ENCODE measurements around the gene PLEKHG4.
A peak's percentile ranks its signal among the peaks of the same experiment; 100 is the strongest.

Gene PLEKHG4

DNA sequence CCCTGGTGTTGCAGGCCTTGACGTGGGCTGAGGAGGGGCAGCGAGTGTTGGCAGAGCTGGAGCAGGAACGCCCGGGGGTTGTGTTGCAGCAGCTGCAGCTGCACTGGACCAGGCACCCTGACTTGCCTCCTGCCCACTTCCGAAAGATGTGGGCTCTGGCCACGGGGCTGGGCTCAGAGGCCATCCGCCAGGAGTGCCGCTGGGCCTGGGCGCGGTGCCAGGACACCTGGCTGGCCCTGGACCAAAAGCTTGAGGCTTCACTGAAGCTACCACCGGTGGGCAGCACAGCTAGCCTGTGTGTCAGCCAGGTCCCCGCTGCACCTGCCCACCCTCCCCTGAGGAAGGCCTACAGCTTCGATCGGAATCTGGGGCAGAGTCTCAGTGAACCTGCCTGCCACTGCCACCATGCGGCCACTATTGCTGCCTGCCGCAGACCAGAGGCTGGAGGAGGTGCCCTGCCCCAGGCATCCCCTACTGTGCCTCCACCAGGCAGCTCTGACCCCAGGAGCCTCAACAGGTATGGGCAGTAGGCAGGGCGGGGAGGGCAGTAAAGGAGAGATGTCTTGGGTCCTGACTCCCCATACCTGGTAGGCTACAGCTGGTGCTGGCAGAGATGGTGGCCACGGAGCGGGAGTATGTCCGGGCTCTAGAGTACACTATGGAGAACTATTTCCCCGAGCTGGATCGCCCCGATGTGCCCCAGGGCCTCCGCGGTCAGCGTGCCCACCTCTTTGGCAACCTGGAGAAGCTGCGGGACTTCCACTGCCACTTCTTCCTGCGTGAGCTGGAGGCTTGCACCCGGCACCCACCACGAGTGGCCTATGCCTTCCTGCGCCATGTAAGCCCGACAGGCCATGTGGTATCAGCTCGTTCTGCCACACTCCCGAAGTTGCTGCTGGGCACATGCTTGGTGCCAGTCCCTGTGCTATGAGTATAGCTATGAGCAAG is 5.6 kb downstream of the PLEKHG4 start:
- DNase-seq (ENCODE audit: low read depth in 2 of 2), result no peak

DNA sequence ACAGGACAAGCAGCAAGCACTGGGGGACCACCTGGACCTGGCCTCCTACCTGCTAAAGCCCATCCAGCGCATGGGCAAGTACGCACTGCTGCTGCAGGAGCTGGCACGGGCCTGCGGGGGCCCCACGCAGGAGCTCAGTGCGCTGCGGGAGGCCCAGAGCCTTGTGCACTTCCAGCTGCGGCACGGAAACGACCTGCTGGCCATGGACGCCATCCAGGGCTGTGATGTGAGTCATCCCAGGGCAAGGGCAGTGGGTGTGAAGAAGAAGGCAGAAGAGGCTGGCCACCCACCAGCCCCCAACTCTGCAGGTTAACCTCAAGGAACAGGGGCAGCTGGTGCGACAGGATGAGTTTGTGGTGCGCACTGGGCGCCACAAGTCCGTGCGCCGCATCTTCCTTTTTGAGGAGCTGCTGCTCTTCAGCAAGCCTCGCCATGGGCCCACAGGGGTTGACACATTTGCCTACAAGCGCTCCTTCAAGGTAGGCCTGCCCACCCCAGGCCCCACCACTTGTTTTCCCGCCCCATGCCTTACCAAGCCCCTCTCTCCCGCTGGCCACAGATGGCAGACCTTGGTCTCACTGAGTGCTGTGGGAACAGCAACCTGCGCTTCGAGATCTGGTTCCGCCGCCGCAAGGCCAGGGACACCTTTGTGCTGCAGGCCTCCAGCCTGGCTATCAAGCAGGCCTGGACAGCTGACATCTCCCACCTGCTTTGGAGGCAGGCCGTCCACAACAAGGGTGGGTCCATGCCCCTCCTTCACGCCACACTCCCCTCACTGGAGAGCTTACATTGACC is 7.3 kb downstream of the PLEKHG4 start:
- no peak for DNase-seq (ENCODE audit: low read depth in 2 of 2)

DNA sequence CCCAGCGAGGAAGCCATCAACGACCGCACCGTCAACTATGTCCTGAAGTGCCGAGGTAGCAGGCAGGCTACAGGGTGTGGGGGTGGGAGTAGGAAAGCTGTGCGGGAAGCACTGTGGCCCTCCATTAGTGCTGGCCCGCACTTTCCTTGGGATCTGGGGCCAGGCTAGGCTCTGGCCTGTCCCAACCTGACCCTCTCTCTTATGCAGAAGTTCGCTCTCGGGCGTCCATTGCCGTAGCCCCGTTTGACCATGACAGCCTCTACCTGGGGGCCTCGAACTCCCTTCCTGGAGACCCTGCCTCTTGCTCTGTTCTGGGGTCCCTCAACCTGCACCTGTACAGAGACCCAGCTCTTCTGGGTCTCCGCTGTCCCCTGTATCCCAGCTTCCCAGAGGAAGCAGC is 8.6 kb downstream of the PLEKHG4 start:
- DNase-seq (ENCODE audit: low read depth in 2 of 2), result no peak

DNA sequence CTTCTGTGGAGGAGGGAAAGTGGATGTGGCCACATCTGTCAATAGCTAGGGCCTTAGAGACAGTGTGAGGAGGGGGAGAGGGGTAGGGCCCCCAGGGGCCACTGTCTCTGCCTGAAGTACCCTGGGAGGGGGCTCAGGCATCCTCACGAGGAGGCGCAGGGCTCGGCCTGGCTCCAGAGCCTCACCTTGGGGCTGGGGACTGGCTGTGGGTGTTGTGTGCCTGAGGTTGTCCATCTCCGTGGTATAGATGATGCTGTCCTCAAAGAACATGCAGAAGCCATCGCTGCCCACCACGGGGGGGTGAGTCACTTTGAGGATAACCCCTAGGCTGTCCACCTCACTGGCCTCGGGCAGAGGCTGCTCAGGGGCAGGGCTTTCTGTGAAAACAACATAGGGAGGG is 12.1 kb downstream of the PLEKHG4 start:
- no peak for DNase-seq (ENCODE audit: low read depth in 2 of 2)

DNA sequence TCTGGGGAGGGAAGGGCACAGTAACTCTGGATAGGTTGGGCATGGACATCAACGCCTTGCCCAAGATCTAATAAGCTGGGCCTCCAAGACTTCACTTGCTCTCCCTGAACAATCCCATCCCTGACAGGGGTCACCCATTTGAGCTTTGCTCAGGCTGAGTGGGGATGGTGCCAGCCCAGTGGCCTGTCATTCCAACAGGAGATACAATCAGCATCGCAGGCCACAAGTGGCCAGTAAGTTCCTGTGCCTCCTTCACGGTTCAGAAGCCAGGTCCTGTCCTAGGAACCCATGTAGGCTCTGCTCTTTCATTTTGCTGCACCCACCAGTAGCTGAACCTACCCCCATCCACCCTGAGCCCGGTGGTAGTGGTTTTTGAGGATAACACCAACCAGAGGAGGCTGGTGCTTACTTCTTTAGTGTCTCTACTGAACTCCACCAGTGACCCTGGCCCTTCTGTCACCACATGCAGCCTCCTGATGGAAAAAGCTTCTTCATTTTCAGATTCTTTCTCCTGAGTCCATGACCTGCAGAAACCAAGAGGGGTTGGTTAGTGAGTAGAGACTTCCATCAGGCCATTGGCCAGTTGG is 14.9 kb downstream of the PLEKHG4 start:
- no peak for DNase-seq (ENCODE audit: low read depth in 2 of 2)

DNA sequence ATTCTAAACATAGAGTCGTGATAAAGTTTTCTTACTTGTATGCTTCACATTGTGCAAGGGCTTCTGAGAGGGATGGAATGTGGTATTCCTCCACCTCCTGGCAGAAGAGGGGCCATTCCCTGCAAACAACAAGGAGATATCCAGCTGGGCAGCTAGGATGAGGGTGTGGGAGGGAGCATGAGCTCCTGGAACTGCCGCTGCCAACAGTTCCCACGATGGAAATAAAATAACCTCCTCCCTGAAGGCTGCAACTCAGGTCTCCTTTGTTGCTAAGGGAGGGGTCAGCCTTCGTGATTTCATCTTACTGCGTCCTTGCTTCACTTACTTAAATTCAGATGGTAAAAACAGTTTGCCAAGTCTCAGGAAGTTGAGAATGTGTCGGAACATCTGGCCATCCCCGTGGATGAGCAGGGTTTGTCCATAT is 15.6 kb downstream of the PLEKHG4 start:
- no peak for DNase-seq (ENCODE audit: low read depth in 2 of 2)

DNA sequence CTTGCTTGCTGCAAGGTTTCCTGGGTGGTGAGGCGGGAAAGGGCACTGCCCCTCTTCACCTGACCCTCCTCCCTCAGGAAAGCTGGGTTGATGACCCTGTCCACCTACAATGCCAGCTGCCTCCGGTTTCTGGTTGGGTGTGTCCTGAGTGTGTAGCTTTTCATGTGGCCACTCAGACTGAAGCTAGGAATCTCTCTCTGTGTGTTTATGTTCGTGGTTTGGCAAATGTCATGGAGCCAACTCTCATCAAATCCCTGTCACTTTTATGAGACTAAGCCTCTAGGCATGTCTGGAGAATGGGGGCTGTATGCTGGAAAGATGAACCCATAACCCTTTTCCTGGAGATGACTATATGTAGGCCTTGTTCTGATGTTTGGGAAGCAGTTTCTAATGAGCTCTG is 17.1 kb downstream of the PLEKHG4 start:
- no peak for DNase-seq (ENCODE audit: low read depth in 2 of 2)

DNA sequence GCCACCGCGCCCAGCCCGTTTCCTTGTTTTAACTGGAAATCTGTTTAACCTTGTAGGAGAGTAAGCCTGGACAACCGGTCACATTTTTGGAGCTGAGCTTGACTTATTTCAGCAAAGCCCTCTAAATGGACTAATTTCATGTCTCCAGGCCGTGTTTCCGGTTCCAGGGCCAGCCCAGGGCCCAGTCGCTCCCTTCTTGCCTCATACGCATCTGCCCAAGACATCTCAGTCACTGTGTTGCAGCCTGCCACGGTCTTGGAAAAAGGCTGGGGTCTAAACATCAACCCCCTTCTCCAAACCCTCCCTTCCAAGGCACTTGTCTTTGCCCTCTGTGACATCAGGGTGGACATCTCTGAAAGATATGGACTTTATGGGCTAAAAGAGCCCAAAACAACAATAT is 18.9 kb downstream of the PLEKHG4 start:
- no peak for DNase-seq (ENCODE audit: low read depth in 2 of 2)

DNA sequence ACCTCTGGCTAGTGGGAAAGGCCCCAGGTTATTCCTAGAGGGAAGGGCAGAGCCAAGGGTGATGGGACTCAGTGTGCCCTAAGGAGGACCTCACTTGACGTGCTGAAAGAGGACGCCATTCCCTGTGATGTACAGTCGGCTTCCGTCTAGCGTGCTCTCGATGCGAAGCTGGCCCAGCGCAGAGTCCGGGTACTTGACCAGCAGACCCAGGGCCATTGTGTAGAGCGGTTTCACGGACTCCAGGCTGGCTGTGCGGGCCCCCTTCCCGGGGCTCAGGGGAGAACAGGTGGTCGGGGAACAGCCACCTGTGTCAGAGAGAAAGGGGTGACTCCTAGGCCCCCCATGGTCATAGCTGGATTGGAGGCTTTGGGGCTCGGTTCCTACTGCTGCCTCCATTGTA is 19.9 kb downstream of the PLEKHG4 start:
- DNase-seq (ENCODE audit: low read depth in 2 of 2), result no peak

DNA sequence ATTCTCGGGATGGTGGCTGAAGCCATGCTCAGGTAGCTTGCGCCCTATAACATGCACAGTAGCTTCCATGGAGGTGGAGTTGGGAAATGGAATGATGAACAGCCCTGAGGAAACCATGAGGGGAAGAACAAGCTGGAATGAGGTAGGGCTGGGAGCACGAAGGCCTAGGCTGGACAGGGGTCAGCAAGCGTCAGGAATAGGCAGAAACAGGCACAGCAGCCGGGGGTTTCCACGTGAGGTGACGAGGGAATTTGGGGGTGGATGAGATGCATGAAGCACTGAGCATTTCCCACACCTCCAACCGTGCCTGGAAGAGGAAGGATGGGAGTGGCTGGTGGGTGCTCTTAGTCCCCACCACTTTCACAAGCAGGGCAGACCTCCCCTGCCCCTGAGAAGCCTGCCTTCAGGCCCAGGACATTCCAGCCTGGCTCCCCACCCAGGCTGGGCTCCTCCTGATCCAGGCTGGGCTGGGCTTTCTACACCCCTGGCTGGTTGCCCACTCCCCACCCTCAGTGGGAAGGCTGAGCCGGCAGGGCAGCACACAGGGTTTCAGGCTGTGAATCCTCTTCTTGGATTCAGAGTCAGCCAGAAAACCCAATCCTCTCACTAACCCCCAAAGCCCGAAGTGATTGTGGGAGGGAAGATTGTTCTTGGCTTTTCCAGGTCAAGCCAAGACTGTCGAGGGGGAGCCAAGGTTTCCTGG is 21.9 kb downstream of the PLEKHG4 start:
- no peak for DNase-seq (ENCODE audit: low read depth in 2 of 2)

DNA sequence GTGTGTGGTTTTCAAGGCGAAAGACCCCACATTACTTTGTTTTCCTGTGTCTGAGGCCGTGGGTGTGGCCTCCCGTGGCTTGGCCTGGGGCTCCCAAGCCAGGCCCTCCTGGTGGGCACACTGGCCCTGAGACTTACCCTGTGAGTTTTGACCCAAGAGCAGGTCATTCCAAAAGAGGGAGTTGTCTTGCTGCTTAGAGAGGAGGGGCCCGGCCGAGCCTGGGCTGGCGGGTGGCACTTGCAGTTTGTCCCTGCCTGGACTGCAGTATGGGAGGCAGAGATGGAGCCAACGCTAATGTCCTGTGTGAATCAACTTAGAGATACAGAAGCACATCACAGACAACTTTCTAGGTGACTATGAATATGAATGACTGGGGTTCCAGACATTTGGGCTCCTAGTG is 22.7 kb downstream of the PLEKHG4 start:
- DNase-seq (ENCODE audit: low read depth in 2 of 2), result no peak

DNA sequence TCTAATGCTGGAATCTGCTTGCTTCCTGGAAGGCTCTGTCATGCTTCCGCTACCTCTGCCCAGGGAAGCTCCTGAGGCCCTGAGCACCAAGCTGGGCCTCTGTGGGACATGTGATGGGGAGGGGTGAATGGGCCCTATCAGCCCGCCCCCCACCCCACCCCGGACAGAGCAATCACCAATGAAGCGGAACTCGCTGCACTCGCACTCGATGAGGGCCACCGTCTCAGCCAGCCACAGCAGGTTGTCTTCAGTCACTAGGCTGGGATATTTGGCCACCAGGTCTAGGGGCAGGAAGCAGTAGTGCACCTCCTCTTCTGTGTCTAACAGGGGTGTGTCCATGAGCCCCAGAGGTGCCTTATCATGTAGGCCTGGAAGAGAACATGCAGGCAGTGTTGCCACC is 23.6 kb downstream of the PLEKHG4 start:
- no peak for DNase-seq (ENCODE audit: low read depth in 2 of 2)

DNA sequence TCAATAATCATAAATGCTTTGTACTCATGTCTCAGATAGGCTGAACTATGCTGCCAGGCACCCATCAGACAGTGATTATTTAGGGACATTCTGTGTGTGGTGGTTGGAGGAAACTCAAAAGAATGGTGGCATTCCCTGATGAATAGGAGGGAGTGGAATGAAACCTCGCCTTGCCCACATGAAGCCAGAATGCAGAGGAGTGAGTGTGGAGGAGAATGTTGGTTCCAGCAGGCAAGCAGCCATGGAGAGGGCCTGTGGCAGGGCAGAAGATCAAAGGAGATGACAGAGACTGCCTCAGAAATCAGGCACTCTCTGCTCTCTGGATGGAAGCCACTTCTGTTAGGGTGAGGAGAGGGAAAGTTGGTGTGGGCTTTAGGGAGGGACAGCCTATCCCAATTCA is 24.7 kb downstream of the PLEKHG4 start:
- no peak for DNase-seq (ENCODE audit: low read depth in 2 of 2)

DNA sequence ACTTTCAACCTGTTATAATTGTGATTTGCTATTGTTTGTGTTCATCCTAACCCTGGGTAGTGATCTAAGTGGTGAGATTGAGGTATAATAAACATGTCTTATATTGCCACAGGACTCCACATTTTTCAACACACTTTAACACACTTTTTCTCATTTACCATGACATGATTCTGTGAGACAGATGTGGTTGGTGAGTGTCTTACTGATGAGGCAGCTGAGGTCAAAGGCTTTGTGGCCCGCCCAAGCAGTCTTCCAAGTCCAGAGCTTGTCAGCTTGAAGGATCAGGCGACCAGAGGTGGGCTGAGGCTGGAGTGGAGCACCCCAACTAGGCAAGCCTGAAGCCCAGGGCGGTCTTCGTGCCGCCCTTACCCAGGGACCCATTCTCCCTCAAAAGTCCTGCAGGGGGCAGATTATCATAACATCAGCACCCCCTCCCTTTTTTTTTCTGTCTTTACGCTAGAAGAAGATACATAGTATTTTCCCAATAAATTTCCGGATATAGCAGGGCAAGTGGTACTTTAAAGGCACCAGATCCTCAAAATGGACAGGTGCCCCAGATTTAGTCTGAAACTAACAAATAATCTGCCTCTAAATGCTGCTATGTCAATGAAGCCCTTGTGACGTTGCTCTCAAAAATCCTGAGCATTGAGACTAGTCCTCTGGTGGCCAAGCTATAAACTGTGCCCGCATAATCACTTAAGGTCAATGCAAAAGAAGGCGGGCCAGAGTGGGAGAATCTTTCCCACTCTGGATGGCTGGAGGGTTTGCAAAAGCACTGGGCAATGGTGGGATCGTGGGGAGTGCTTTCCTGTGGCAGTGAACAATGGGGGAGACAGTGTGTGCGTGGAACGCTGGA is 26.1 kb downstream of the PLEKHG4 start:
- no peak for DNase-seq (ENCODE audit: low read depth in 2 of 2)

DNA sequence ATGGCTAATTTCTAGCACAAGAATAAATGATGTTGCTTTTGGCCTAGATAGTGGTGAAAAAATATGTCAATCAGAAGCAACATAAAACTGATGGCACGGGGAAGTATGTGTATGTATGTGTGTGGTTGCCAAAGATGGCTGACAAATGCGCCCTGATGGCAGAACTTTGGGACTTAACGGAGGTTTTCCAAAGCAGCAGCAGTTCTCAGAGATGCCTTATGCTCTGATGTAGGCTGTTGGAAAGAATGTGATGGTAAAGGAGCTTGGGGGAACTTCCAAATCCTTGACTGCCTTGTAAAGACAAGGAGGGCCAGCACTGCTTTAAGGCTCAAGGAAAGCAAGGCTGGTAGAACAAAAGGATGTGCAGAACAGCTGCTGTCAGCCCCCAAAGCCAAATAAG is 31.2 kb downstream of the PLEKHG4 start:
- no peak for DNase-seq (ENCODE audit: low read depth in 2 of 2)

DNA sequence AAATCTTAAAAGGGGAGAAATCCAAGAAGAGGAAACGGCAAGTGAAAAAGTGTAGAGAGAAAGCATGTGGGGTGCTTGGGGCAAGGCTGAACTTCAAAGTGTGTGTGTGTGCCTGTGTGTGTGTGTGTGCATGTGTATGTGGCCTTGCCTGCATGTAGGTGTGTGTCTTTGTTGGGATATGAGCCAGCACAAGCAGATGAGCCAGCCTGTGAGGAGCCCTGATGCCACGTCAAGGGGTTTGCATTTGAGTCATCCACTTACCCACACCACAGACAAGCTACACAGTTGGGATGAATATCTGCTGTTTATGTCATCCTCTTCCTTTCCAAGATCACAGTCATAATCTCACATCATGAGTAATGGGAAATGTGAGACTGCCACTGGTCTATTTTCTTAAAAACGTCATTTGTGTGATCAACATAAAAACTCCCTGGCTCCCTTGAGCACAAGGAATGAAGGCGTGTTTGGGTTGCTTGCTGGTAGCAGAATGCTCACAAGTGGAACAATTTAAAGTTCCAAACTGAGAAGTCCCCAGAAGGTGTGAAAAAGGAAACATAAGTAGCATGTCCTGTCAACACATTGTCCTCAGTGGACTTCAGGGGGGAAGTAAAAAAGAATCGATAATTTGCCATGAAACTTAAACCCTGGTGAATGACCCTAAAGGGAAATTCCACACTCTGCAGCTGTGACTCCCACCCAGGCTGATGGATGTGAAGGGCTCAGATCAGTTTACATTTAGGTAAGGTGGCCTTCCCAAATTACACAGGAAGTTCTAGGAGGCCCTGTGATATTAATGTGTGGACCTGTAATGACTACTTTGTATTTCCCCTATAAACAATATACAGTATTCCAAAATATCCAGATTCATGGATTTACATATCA is 32.5 kb downstream of the PLEKHG4 start:
- DNase-seq (ENCODE audit: low read depth in 2 of 2), result peak; percentile 69 to 76

DNA sequence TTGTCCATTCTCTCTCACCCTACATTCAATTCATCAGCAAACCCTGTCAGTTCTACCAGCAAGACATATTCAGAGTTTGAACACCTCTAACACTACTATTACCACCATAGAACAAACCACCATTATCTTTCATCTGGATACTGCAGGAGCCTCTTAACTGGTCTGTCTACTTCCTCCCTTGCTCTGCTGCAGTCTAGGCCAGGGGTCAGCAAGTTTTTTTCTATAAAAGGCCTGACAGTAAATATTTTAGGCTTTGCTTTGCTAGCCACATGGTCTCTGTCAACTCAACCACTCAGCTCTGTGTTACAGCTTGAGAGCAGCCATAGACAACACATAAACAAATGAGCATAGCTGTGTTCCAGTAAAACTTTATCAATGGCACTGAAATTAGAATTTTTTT is 33.4 kb downstream of the PLEKHG4 start:
- DNase-seq (ENCODE audit: low read depth in 2 of 2), result no peak

DNA sequence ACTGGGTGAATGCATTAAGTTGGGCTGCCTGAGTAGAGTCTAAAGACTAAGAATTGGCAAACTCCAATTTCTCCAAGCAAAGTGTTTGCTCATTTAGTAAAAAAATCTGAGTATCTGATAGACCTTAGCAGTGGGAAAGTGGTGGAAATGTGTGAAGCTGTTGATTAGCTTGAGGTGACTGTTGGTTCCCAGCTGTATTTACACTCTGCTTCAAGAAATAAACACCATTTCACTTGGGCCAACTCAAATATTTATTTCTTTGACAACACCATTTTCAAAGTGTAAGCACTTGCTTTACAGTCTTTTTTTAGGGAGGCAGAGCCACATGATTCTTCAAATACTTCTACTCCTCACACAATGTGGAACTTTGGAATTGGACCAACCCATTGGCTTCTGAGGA is 38.5 kb downstream of the PLEKHG4 start:
- DNase-seq (ENCODE audit: low read depth in 2 of 2), result no peak

DNA sequence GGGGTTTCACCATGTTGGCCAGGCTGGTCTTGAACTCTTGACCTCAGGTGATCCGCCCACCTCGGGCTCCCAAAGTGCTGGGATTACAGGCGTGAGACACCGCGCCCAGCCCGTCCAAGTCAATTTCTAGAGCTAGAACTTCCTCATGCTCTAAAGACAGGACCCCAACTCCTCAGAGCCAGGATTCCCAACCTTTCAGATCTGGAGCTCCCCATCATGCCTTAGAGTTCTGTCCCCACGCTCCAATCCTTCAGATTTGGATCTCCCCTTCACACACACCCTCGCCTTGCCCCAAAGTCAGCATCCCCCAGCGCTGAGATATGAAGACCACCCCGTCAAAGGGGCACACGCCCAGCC is 46.8 kb downstream of the PLEKHG4 start:
- DNase-seq (ENCODE audit: low read depth in 2 of 2), result no peak

Data from stimulated activated CD8-positive, alpha-beta memory T cell treated with anti-CD3 and anti-CD28 coated beads, Interleukin-2, amount 100 ng/mL, for 48 hours (primary cell).